Ovary (tissue), 1 donor: ENCODE measurements around the gene GUCY1A1.

Experiments
- EP300 ChIP-seq: sonication (generic); formaldehyde crosslinking; IDR thresholded peaks from one replicate; pipeline ENCODE4 v1.6.1; 2017; ENCODE audit warnings: antibody characterized with exemption
- POLR2A ChIP-seq: fragments of 450-650 bp; IDR thresholded peaks from one replicate; pipeline ENCODE4 v1.6.1; 2017; ENCODE audit warnings: antibody characterized with exemption, mild to moderate bottlenecking, moderate library complexity

DNA sequence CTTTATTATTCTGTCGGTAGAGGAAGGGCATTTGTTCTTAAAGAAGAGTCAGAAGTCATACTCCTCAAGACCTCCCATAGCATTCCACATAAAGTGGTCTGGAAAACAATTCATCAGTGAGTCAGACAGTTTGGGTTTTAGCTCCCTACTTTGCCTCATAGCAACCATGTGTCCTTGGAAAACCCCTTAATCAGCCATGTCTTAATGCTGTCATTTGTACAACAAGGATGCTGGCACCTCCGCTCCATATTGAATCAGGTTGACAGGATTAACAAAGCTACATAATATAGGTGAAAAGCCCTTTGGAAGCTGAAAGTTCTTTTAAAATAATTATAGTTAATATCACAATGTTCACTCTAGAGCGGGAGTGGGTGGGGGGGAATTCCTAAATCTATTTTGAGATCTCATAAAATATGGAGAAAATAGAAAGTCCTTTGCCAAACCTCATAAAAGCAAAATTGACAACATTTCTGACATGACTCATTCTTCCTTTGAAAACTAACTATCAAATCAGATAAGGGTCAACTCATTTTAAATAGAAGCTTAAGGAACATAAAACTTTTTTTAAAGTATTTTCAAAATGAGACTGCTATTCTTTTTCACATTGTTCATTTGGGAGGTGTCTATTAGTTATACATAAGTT lies 37.3 kb upstream of the GUCY1A1 start:
- no peak for TF ChIP-seq EP300
- TF ChIP-seq POLR2A = no peak
